Pancreas (tissue), 10 donors: ENCODE measurements around the gene CD38. TPM values are rescaled to one million over a fixed set of nuclear protein-coding genes. Genes with fewer than 3 reads are reported as not detected.

Experiments
- ATAC-seq, 4 donors: fragments of 200-7000 bp; cut with Tn5 transposase; one replicate each; pipeline versions ENCODE4 v1.8.0 to v1.9.1; 2020; ENCODE audit warnings: mild to moderate bottlenecking in 4 of 4, moderate library complexity in 4 of 4
- DNase-seq, 6 donors: peaks; one replicate each; pipeline ENCODE4 v3.0.0-alpha.2; 2020
- FAIRE-seq: peaks from 2 replicates; lab custom pipeline; 2012; peaks lifted over from hg19 to GRCh38; lab: Jason Lieb, UNC
- H3K27ac ChIP-seq, 4 donors: fragments of 200-600 bp; sonication (generic); 1 replicate in 3 of 4; 2 replicates in 1 of 4; pipeline versions ENCODE4 v1.5.0 to v1.8.0; 2020
- H3K27me3 ChIP-seq, 4 donors: fragments of 200-600 bp; one replicate each; pipeline ENCODE4 v1.8.0; 2021
- H3K36me3 ChIP-seq, 3 donors: fragments of 200-600 bp; sonication (generic) in 1 of 3; one replicate each; pipeline versions ENCODE4 v1.5.0 to v1.8.0; 2020 to 2021
- H3K4me1 ChIP-seq, 3 donors: fragments of 200-600 bp; one replicate each; pipeline ENCODE4 v1.8.0; 2021
- H3K4me3 ChIP-seq, 4 donors: fragments of 200-600 bp; sonication (generic) in 2 of 4; one replicate each; pipeline versions ENCODE4 v1.5.0 to v1.8.0; 2020 to 2021
- H3K9me3 ChIP-seq, 4 donors: fragments of 200-600 bp; one replicate each; pipeline ENCODE4 v1.8.0; 2021
- CTCF ChIP-seq, 4 donors: fragments of 200-600 bp; sonication (generic) in 3 of 4; IDR thresholded peaks; one replicate each; pipeline versions ENCODE4 v1.5.0 to v1.8.0; 2021; ENCODE audit warnings: antibody characterized with exemption in 4 of 4
- WGBS, 2 donors: extraction: QIAGEN DNeasy Blood & Tissue Kit; methylation state at CpG; one replicate each; pipeline ENCODE4 v1.1.7; 2013; 5-methylcytosine and 5-hydroxymethylcytosine counted together
- intact Hi-C, 3 donors: fragments of 100-400 bp; cut with DNase I; formaldehyde crosslinking; loops; one replicate each; pipeline versions ENCODE4 v1.11.1 to v1.14.2; 2022
- polyA plus RNA-seq, 2 donors: library from polyadenylated mRNA; stranded (reverse); fragments of 200-250 nt; gene quantifications; one replicate each; pipeline ENCODE4 v1.2.3, GENCODE V29; 2013
- total RNA-seq, 6 donors: library from RNA; stranded (reverse); fragmentation: NEBNext Ultra II Directional in 4 of 6; extraction: Animal tissue kit (Norgen Biotek cat#: 25700) in 4 of 6; gene quantifications; one replicate each; pipeline versions ENCODE4 v1.2.1 to v1.2.4, GENCODE V29; 2021 to 2023
- donor health status: healthy with polysubstance abuse.
- donor health status: DM: no; HTN: no; CAD: no; lungs with moderate emphysema.
- donor health status: DM: no; HTN: no; CAD: no.
- donor health status: control.
- donor health status: control.
- donor health status: Bipolar disorder and iron deficiency.
- donor health status: DM: yes; HTN: yes; CAD: no.
- donor health status: DM: no; HTN: no; CAD: no.
- donor health status: DM: no; HTN: no; CAD: no.
- donor health status: DM: yes; HTN: yes; CAD: no.

CD38 gene
- total and polyA plus RNA-seq, 8 donors, result 0.12 to 1.6 (median 0.44) TPM

- no peak for FAIRE-seq
- Histone ChIP-seq H3K9me3 (no peaks in the 10 kb centered on the region), H3K27me3 (no peaks in the 10 kb centered on the region), H3K36me3 (no peaks in the 10 kb centered on the region), H3K4me3 (no peak overlapping the region), H3K27ac (no peak overlapping the region), H3K4me1 (peaks cover 0 to 6% (median 0%) of the 10 kb centered on the region in 3 donors)
- no peak for DNase-seq
- no peak for TF ChIP-seq CTCF (IDR thresholded peaks at IDR 0.05)
- 67 to 76% methylated on average over 6 of the region's 6 CpGs for WGBS, 2 donors
- intact Hi-C loops, result no loop called here
- ATAC-seq, result no peak
Observed at GRCh38 chr4:15781427-15782095, 3.4 kb downstream of the CD38 start.

- DNase-seq (no peak), ATAC-seq (no peak), FAIRE-seq (no peak)
- no peak for TF ChIP-seq CTCF (IDR thresholded peaks at IDR 0.05)
- intact Hi-C loops, result no loop called here
- Histone ChIP-seq H3K27me3 (no peaks in the 10 kb centered on the region), H3K4me1 (peaks cover 0 to 6% (median 0%) of the 10 kb centered on the region in 3 donors), H3K9me3 (no peaks in the 10 kb centered on the region), H3K27ac (no peak overlapping the region), H3K4me3 (no peak overlapping the region), H3K36me3 (no peaks in the 10 kb centered on the region)
- 67 to 69% methylated on average over 4 of the region's 4 CpGs for WGBS, 2 donors
Observed at GRCh38 chr4:15783676-15784075, 5.5 kb downstream of the CD38 start.

- H3K4me3 ChIP-seq, result no peak overlapping the region
- intact Hi-C loops, result no loop called here
- WGBS, 2 donors, result 67 to 81% methylated on average over 5 of the region's 5 CpGs
- no peak overlapping the region for H3K27ac ChIP-seq
- no peak for DNase-seq
- no peak for FAIRE-seq
- no peaks in the 10 kb centered on the region for H3K27me3 ChIP-seq
- TF ChIP-seq CTCF (IDR thresholded peaks at IDR 0.05), result no peak
- ATAC-seq, result no peak
- no peaks in the 10 kb centered on the region for H3K4me1 ChIP-seq
- H3K9me3 ChIP-seq, result no peaks in the 10 kb centered on the region
- H3K36me3 ChIP-seq, result no peaks in the 10 kb centered on the region
Observed at GRCh38 chr4:15784959-15785634, 7.0 kb downstream of the CD38 start.

GRCh38 chr4:15786743-15787142, 8.6 kb downstream of the CD38 start:
- 88 to 93% methylated on average over 19 to 26 of the region's 26 CpGs for WGBS, 2 donors

More at GRCh38 chr4:15786743-15787142, 8.6 kb downstream of the CD38 start:
- intact Hi-C loops, result no loop called here
- Histone ChIP-seq H3K27ac (no peak overlapping the region), H3K9me3 (no peaks in the 10 kb centered on the region), H3K36me3 (no peaks in the 10 kb centered on the region), H3K4me1 (no peaks in the 10 kb centered on the region), H3K27me3 (no peaks in the 10 kb centered on the region), H3K4me3 (no peak overlapping the region)
- DNase-seq (peak in 1 of 6 donors; percentile 48), FAIRE-seq (no peak), ATAC-seq (no peak)
- no peak for TF ChIP-seq CTCF (IDR thresholded peaks at IDR 0.05)
